SK-N-SH (cell line): ENCODE results near the gene IL17RC.

Experiments used
- CTCF ChIP-seq: fragments of 200-600 bp; sonication (generic); IDR thresholded peaks from 2 replicates; pipeline ENCODE4 v1.6.1; 2017; ENCODE audit warnings: antibody characterized with exemption, mild to moderate bottlenecking, moderate library complexity
- EZH2phosphoT487 ChIP-seq: fragments of 200-600 bp; sonication (generic); IDR thresholded peaks from 2 replicates; pipeline ENCODE4 v1.6.1; 2017; ENCODE audit warnings: low read depth, mixed run types, mild to moderate bottlenecking, antibody characterized with exemption, moderate library complexity, borderline replicate concordance
- USF1 ChIP-seq: IDR thresholded peaks from 2 replicates; pipeline ENCODE4 v1.4.0; 2012; ENCODE audit warnings: low read depth, borderline replicate concordance
- ZBTB33 ChIP-seq: IDR thresholded peaks from 2 replicates; pipeline ENCODE4 v1.4.0; 2012; ENCODE audit warnings: low read depth, borderline replicate concordance

GRCh38 chr3:9945358-9945757 is 28.5 kb downstream of the IL17RC start:
- no peak for TF ChIP-seq USF1
- TF ChIP-seq CTCF, result no peak
- no peak for TF ChIP-seq ZBTB33
- TF ChIP-seq EZH2phosphoT487, result no peak
